Progenitor cell of endocrine pancreas (in vitro differentiated cells): ENCODE data around the gene LDLRAD4. TPM values are rescaled to one million over a fixed set of nuclear protein-coding genes. Genes with fewer than 3 reads are reported as not detected.
"Not testable (repeated sequence)": the region's sequence is repeated elsewhere in the genome, so short reads cannot be mapped to it uniquely, and the experiment has no call there.

Source experiments
- DNase-seq: peaks from one replicate; pipeline ENCODE4 v3.0.0; 2021; ENCODE audit warnings: low spot score; ENCODE audit not compliant: unreplicated experiment
- H3K27ac Mint-ChIP-seq: 2 replicates; pipeline ENCODE4 v1.8.0; 2021; ENCODE audit warnings: mild to moderate bottlenecking, moderate library complexity, mixed read lengths
- H3K27me3 Mint-ChIP-seq: 2 replicates; pipeline ENCODE4 v1.8.0; 2021; ENCODE audit warnings: mixed read lengths
- H3K36me3 Mint-ChIP-seq: 2 replicates; pipeline ENCODE4 v1.8.0; 2022; ENCODE audit warnings: mixed read lengths; ENCODE audit not compliant: insufficient read depth
- H3K4me1 Mint-ChIP-seq: 2 replicates; pipeline ENCODE4 v1.8.0; 2021; ENCODE audit warnings: low read depth, mixed read lengths
- H3K4me3 Mint-ChIP-seq: 2 replicates; pipeline ENCODE4 v1.8.0; 2021; ENCODE audit warnings: low read depth, mild to moderate bottlenecking, moderate library complexity, mixed read lengths
- H3K9me3 Mint-ChIP-seq: 2 replicates; pipeline ENCODE4 v1.8.0; 2021; ENCODE audit warnings: low read depth, mixed read lengths
- total RNA-seq: library from RNA; stranded (reverse); gene quantifications from 2 replicates; pipeline ENCODE4 v1.2.1, GENCODE V29; 2021
- TF ChIP-seq, protein P1 (sequence below): fragments of 200-600 bp; sonication (generic); IDR thresholded peaks from one replicate; pipeline ENCODE4 v1.5.0; 2021; ENCODE audit warnings: antibody characterized with exemption, mild to moderate bottlenecking; ENCODE audit not compliant: unreplicated experiment

LDLRAD4 gene
- total RNA-seq, 1 donor from 2014 or later = 3.8 TPM

DNA sequence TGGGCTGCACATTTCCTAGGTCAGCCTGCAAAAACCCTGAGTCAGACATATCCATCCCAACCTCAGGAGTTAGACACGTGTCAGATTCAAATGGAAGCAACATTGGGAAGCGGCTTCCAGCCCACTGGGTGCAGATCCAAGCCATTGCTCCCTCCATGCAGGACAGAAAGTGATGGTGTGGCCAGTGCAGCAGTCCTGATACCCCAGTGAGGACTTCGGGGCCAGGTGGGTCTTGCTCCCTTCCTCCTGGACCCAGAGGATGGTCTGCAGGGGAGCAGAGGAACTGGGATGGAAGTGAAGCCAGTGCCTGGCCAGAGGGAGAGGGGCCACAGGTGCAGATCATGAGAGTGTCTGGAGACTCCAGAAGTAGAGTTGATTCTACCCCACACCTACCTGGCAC is 255.8 kb downstream of the LDLRAD4 start:
- no peak for DNase-seq
- peaks cover 14% of the 10 kb centered on the region for H3K4me1 Mint-ChIP-seq
- TF ChIP-seq, protein P1, sequence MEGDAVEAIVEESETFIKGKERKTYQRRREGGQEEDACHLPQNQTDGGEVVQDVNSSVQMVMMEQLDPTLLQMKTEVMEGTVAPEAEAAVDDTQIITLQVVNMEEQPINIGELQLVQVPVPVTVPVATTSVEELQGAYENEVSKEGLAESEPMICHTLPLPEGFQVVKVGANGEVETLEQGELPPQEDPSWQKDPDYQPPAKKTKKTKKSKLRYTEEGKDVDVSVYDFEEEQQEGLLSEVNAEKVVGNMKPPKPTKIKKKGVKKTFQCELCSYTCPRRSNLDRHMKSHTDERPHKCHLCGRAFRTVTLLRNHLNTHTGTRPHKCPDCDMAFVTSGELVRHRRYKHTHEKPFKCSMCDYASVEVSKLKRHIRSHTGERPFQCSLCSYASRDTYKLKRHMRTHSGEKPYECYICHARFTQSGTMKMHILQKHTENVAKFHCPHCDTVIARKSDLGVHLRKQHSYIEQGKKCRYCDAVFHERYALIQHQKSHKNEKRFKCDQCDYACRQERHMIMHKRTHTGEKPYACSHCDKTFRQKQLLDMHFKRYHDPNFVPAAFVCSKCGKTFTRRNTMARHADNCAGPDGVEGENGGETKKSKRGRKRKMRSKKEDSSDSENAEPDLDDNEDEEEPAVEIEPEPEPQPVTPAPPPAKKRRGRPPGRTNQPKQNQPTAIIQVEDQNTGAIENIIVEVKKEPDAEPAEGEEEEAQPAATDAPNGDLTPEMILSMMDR = no peak
- no peak overlapping the region for H3K27ac Mint-ChIP-seq
- no peaks in the 10 kb centered on the region for H3K9me3 Mint-ChIP-seq
- H3K4me3 Mint-ChIP-seq = no peak overlapping the region
- no peaks in the 10 kb centered on the region for H3K36me3 Mint-ChIP-seq
- peaks cover 15% of the 10 kb centered on the region for H3K27me3 Mint-ChIP-seq

DNA sequence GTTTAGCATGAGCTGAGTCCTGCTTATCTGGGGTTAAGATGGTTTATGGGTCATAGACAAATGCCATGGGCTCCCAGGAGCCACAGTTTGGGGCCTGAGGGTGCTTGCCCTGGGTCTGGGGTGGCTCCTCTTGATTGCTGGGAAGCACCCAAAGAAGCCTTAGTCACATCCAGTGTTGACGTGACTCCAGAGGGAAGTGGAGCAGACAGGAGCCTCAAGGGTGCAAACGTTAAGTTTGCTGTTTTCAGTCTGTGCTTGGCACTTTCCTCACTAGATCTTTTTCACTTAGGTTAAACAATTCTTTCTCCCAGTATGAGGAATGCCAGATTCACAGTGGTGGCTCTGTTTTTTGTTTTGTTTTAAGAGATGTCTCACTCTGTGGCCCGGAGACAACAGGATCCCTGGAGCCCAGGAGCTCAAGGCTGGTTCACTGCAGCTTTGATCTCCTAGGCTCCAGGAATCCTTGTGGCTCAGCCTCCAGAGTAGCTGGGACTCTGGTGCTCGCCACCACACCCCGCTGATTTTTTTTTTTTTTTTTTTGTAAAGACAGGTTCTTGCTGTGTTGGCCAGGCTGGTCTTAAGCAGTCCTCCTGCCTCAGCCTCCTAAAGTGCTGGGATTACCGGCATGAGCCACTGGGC is 256.5 kb downstream of the LDLRAD4 start:
- TF ChIP-seq, protein P1 = no peak
- no peak for DNase-seq
- H3K27me3 Mint-ChIP-seq = peaks cover 15% of the 10 kb centered on the region
- H3K27ac Mint-ChIP-seq = no peak overlapping the region
- H3K4me1 Mint-ChIP-seq = peaks cover 14% of the 10 kb centered on the region
- H3K36me3 Mint-ChIP-seq = no peaks in the 10 kb centered on the region
- H3K4me3 Mint-ChIP-seq = no peak overlapping the region
- no peaks in the 10 kb centered on the region for H3K9me3 Mint-ChIP-seq

DNA sequence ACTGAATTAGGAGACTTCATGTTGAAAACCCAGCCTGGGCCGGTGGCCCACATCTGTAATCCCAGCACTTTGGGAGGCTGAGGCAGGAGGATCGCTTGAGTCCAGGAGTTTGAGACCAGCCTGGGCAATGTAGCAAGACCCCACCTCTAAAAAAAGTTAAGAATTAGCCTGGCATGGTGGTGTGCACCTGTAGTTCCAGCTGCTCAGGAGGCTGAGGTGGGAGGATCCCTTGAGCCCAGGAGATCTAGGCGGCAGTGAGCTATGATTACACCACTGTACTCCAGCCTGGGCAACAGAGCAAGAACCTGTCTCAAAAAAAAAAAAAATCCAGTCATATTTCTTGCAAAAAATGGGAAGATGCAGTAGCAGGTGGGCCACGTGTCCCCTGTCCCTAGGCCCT is 257.8 kb downstream of the LDLRAD4 start:
- not testable (repeated sequence) for H3K36me3 Mint-ChIP-seq, DNase-seq, H3K4me1 Mint-ChIP-seq, H3K9me3 Mint-ChIP-seq, H3K4me3 Mint-ChIP-seq, H3K27ac Mint-ChIP-seq, H3K27me3 Mint-ChIP-seq

DNA sequence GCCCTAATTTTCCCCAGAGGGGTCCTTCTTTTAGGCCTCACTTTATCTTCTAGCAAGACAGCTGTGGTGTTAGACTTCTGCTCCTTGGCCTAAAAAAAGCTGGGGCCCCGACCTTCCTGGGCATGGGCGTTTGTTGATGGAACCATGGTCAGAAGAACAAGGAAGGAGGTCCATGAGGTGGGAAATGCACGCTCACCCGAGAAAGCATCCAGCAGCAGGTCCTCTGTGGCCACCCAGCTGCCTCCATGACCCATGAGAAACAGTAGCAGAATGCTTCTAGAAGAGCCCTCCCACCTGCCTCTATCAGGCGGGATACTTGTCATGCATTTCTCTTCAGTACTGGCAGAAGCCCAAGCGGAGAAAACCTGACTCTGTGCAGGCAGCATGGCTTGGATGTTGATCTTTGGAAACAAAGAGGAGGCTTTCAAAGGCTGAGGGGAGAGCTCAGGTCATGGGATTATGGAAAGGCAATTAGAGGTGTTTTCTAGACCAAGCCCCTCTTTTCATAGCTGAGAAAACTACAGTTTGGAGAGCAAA is 258.7 kb downstream of the LDLRAD4 start:
- Mint-ChIP-seq H3K4me1 (peaks cover 6% of the 10 kb centered on the region), H3K27me3 (peaks cover 10% of the 10 kb centered on the region), H3K27ac (no peak overlapping the region), H3K4me3 (no peak overlapping the region), H3K36me3 (no peaks in the 10 kb centered on the region), H3K9me3 (no peaks in the 10 kb centered on the region)
- DNase-seq = no peak
- TF ChIP-seq, protein P1 = no peak

DNA sequence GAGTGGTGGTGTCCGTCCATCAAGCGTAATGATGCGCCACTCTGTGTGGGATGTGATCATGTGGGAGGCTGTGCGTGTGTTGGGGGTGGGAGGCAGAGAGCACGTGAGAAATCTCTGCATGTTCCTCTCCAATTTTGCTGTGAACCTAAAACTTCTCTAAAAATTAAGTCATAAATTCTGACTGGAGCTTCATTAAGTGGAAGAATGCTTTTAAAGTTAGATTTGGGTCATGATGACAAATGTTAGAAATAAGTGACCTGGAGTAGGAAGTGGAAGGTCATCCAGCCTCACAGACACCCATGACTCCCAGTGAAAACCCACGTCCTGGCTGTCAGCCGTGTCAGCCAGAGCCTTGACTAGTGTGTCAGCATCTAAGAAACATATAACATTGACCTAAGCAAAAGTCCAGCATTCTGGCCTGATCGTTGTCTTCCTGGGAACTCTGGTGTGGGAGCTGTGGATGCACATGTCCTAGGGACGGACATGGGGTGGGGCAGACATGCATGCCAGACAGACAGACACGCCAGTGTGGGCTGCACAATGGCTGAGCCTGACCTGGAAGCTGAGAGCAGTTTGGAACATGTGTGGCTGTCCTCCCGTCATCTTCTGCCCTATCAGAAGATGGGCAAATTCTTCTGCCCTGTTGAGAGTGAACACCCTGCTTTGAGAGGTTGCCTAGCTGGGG is 262.2 kb downstream of the LDLRAD4 start:
- Mint-ChIP-seq H3K9me3 (no peaks in the 10 kb centered on the region), H3K4me1 (no peaks in the 10 kb centered on the region), H3K4me3 (no peak overlapping the region), H3K27ac (no peak overlapping the region), H3K36me3 (no peaks in the 10 kb centered on the region), H3K27me3 (peaks cover 7% of the 10 kb centered on the region)
- TF ChIP-seq, protein P1 = no peak
- no peak for DNase-seq
